DND-41 (cell line): ENCODE data around the gene NFAM1.

Source experiments
- ATAC-seq: fragments of 200-7000 bp; cut with Tn5 transposase; 3 replicates; pipeline ENCODE4 v1.9.1; 2021; ENCODE audit warnings: low read depth; ENCODE audit not compliant: insufficient read depth
- DNase-seq: peaks from one replicate; pipeline ENCODE4 v3.0.0-alpha.2; 2020
- H2AFZ ChIP-seq: 2 replicates; pipeline ENCODE4 v1.6.0; 2012; ENCODE audit warnings: low read depth, low read length
- H3K27ac ChIP-seq: 2 replicates; pipeline ENCODE4 v1.5.1; 2012; ENCODE audit warnings: low read length, inconsistent platforms
- H3K27me3 ChIP-seq: fragments of 200-600 bp; sonication (generic); 2 replicates; pipeline ENCODE4 v1.6.0; 2012; ENCODE audit warnings: low read length, mild to moderate bottlenecking, inconsistent platforms; ENCODE audit not compliant: insufficient read depth, poor library complexity
- H3K36me3 ChIP-seq: 2 replicates; pipeline ENCODE4 v1.5.1; 2012; ENCODE audit warnings: low read length, inconsistent platforms; ENCODE audit not compliant: insufficient read depth
- H3K4me1 ChIP-seq: 2 replicates; pipeline ENCODE4 v1.5.1; 2012; ENCODE audit warnings: mild to moderate bottlenecking, low read length; ENCODE audit not compliant: insufficient read depth
- H3K4me2 ChIP-seq: 2 replicates; pipeline ENCODE4 v1.6.0; 2012; ENCODE audit warnings: mild to moderate bottlenecking, moderate library complexity, low read length, inconsistent platforms; ENCODE audit not compliant: insufficient read depth
- H3K4me3 ChIP-seq, 2 experiments: fragments of 200-600 bp in 1 of 2; shearing (Covaris generic) in 1 of 2; 2 replicates each; pipeline ENCODE4 v1.5.1; 2012 to 2016; ENCODE audit warnings: inconsistent platforms in 2 of 2, low read length in 2 of 2, mild to moderate bottlenecking in 2 of 2, low read depth in 1 of 2, moderate library complexity in 1 of 2
- H3K79me2 ChIP-seq: 2 replicates; pipeline ENCODE4 v1.6.0; 2012; ENCODE audit warnings: low read length, inconsistent platforms; ENCODE audit not compliant: insufficient read depth
- H3K9ac ChIP-seq: 2 replicates; pipeline ENCODE4 v1.6.0; 2012; ENCODE audit warnings: low read depth, mild to moderate bottlenecking, inconsistent platforms, low read length, moderate library complexity
- H3K9me3 ChIP-seq: 2 replicates; pipeline ENCODE4 v1.5.1; 2012; ENCODE audit warnings: low read length, moderate library complexity, mild to moderate bottlenecking, inconsistent platforms; ENCODE audit not compliant: insufficient read depth, severe bottlenecking
- H4K20me1 ChIP-seq: 2 replicates; pipeline ENCODE4 v1.6.0; 2012; ENCODE audit warnings: low read length; ENCODE audit not compliant: insufficient read depth
- CTCF ChIP-seq: IDR thresholded peaks from 2 replicates; pipeline ENCODE4 v1.5.1; 2012; ENCODE audit warnings: borderline replicate concordance, low read length, moderate library complexity, mild to moderate bottlenecking; ENCODE audit not compliant: poor library complexity, severe bottlenecking; ENCODE audit errors: extremely low read depth
- EZH2 ChIP-seq: IDR thresholded peaks from 3 replicates; pipeline ENCODE4 v1.6.1; 2012; ENCODE audit warnings: borderline replicate concordance, low read depth, mild to moderate bottlenecking, moderate library complexity, low read length, inconsistent platforms; ENCODE audit not compliant: severe bottlenecking

Gene NFAM1

GRCh38 chr22:42439021-42439567 is 6.9 kb upstream of the NFAM1 start:
- H3K4me1 ChIP-seq = peaks cover 16% of the 10 kb centered on the region

GRCh38 chr22:42438293-42438650 is 6.1 kb upstream of the NFAM1 start:
- Histone ChIP-seq H4K20me1 (no peaks in the 10 kb centered on the region), H3K79me2 (no peaks in the 10 kb centered on the region), H3K27ac (no peak overlapping the region), H3K4me1 (peaks cover 10% of the 10 kb centered on the region), H2AFZ (no peak overlapping the region), H3K36me3 (no peaks in the 10 kb centered on the region), H3K4me3 (no peak overlapping the region), H3K9me3 (no peaks in the 10 kb centered on the region), H3K4me2 (no peak overlapping the region), H3K9ac (no peak overlapping the region), H3K27me3 (peaks cover 4% of the 10 kb centered on the region)
- DNase-seq (no peak), ATAC-seq (no peak)
- no peak for TF ChIP-seq CTCF
- TF ChIP-seq EZH2 = no peak

More at GRCh38 chr22:42439021-42439567, 6.9 kb upstream of the NFAM1 start:
- H3K4me3 ChIP-seq = no peak overlapping the region
- no peak overlapping the region for H2AFZ ChIP-seq
- H3K9ac ChIP-seq = no peak overlapping the region
- H3K27ac ChIP-seq = no peak overlapping the region
- DNase-seq (no peak), ATAC-seq (no peak)
- no peak overlapping the region for H3K4me2 ChIP-seq
- no peaks in the 10 kb centered on the region for H3K36me3 ChIP-seq
- TF ChIP-seq EZH2 = no peak
- TF ChIP-seq CTCF = no peak
- H4K20me1 ChIP-seq = no peaks in the 10 kb centered on the region
- H3K79me2 ChIP-seq = no peaks in the 10 kb centered on the region
- H3K9me3 ChIP-seq = no peaks in the 10 kb centered on the region
- H3K27me3 ChIP-seq = no peaks in the 10 kb centered on the region

- peak overlapping the region; percentile 1; the same call in 1 of the 2 replicates for H3K9ac ChIP-seq
- no peak overlapping the region for H3K27ac ChIP-seq
- peak; percentile 96 for ATAC-seq
Observed at GRCh38 chr22:42437488-42438292, 5.5 kb upstream of the NFAM1 start.

More at GRCh38 chr22:42437488-42438292, 5.5 kb upstream of the NFAM1 start:
- H3K79me2 ChIP-seq = no peaks in the 10 kb centered on the region
- H3K9me3 ChIP-seq = no peaks in the 10 kb centered on the region
- H3K27me3 ChIP-seq = peaks cover 4% of the 10 kb centered on the region
- H3K4me1 ChIP-seq = peaks cover 10% of the 10 kb centered on the region
- H4K20me1 ChIP-seq = no peaks in the 10 kb centered on the region
- H3K4me2 ChIP-seq = peak overlapping the region; percentile 46
- H3K4me3 ChIP-seq = 0 out of 4 replicates have a peak overlapping the region, but pooled peaks of 1 of the 2 experiments have one; percentile 13
- TF ChIP-seq EZH2 = no peak
- TF ChIP-seq CTCF = peak; percentile 98
- H2AFZ ChIP-seq = peak overlapping the region; percentile 73
- H3K36me3 ChIP-seq = no peaks in the 10 kb centered on the region
- DNase-seq = peak; percentile 81
